ENCODE results near the gene R3HCC1L. TPM values are rescaled to one million over a fixed set of nuclear protein-coding genes. Genes with fewer than 3 reads are reported as not detected.
A peak's percentile ranks its signal among the peaks of the same experiment; 100 is the strongest.

The R3HCC1L gene
- total RNA-seq, 3 donors from 2014 or later (not counting 1 experiment from before 2014, with no cell fraction given), result 17.9 to 25.6 (median 23.3) TPM

GRCh38 chr10:98240524-98240923 lies 106.1 kb downstream of the R3HCC1L start:
- H3K27ac Mint-ChIP-seq, result no peak overlapping the region
- ATAC-seq (no peak), DNase-seq (no peak)
- H3K9me3 Mint-ChIP-seq, result no peaks in the 10 kb centered on the region
- peaks cover 24% of the 10 kb centered on the region for H3K36me3 Mint-ChIP-seq
- H3K4me1 Mint-ChIP-seq, result peaks cover 0 to 8% of the 10 kb centered on the region in 2 donors
- TF ChIP-seq CTCF (IDR thresholded peaks at IDR 0.05), result no peak
- Histone ChIP-seq H3K4me1 (ENCODE audit: control insufficient read depth, insufficient read depth, low read length) (no peaks in the 10 kb centered on the region), H3K4me3 (ENCODE audit: low read length) (no peak overlapping the region), H3K27ac (ENCODE audit: low read length) (no peak overlapping the region), H3K9me3 (ENCODE audit: control insufficient read depth, insufficient read depth, low read length) (no peaks in the 10 kb centered on the region), H3K27me3 (ENCODE audit: control insufficient read depth, insufficient read depth, low read length) (no peaks in the 10 kb centered on the region), H3K36me3 (ENCODE audit: control insufficient read depth, insufficient read depth, low read length) (peaks cover 59% of the 10 kb centered on the region)
- H3K4me3 Mint-ChIP-seq, result no peak overlapping the region
- intact Hi-C loops (cut with micrococcal nuclease), result no loop called here
- no peaks in the 10 kb centered on the region for H3K27me3 Mint-ChIP-seq (ENCODE audit: low read depth in 2 of 2)
- WGBS (ENCODE audit: insufficient coverage), result no CpG with 5 or more reads among the region's 3 CpGs

DNA sequence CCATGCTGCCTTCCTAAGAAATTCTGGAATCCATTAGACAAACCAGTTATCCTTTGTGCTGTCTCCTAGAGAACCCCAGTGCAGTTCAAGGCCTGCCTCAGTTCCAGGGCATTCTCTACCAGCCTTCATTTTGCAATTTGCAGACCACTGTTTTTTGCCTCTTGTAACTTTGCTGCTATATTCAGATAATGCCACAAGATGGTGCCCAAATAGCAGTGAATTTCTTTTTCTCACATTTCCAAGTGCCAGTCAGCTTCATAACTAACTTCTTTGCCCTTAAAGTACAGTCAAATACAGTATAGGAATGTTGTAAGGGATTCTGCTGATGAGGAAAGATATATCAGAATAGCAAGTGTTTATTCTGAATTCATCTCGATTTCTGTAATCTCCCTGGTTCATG lies 108.4 kb downstream of the R3HCC1L start:
- peak in 1 of 2 donors; percentile 12 for DNase-seq
- H3K36me3 Mint-ChIP-seq, result peaks cover 19% of the 10 kb centered on the region
- Histone ChIP-seq H3K36me3 (ENCODE audit: control insufficient read depth, insufficient read depth, low read length) (peaks cover 53% of the 10 kb centered on the region), H3K27ac (ENCODE audit: low read length) (no peak overlapping the region), H3K4me3 (ENCODE audit: low read length) (no peak overlapping the region), H3K27me3 (ENCODE audit: control insufficient read depth, insufficient read depth, low read length) (no peaks in the 10 kb centered on the region), H3K9me3 (ENCODE audit: control insufficient read depth, insufficient read depth, low read length) (no peaks in the 10 kb centered on the region), H3K4me1 (ENCODE audit: control insufficient read depth, insufficient read depth, low read length) (no peaks in the 10 kb centered on the region)
- intact Hi-C loops (cut with micrococcal nuclease), result no loop called here
- H3K4me1 Mint-ChIP-seq, result peaks cover 0 to 3% of the 10 kb centered on the region in 2 donors
- no peak for TF ChIP-seq CTCF (IDR thresholded peaks at IDR 0.05)
- WGBS (ENCODE audit: insufficient coverage), result no CpG with 5 or more reads among the region's 1 CpG
- H3K4me3 Mint-ChIP-seq, result no peak overlapping the region
- peak overlapping the region in 1 of 2 donors; percentile 2 for H3K27ac Mint-ChIP-seq
- no peaks in the 10 kb centered on the region for H3K9me3 Mint-ChIP-seq
- no peaks in the 10 kb centered on the region for H3K27me3 Mint-ChIP-seq (ENCODE audit: low read depth in 2 of 2)
- no peak for ATAC-seq

DNA sequence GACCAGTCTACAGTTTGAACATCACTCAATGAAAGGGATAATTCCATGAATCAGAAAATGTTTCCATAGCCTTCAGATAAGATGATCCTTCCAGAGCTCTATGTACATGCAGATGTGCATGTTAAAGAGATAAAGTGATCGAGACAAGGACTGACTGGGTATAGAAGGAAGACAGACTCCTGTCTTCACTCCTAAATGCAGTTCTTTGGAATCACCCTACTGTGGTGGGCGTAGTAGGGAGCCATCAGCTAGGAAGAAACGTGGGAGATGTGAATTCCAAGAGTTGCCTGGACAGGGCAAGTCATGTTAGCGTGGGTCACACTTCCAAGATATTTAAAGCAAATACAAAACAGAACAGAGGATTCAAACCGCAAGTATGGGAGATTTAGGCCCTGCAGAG lies 109.7 kb downstream of the R3HCC1L start:
- H3K9me3 ChIP-seq (ENCODE audit: control insufficient read depth, insufficient read depth, low read length), result no peaks in the 10 kb centered on the region
- ATAC-seq (no peak), DNase-seq (no peak)
- H3K27me3 ChIP-seq (ENCODE audit: control insufficient read depth, insufficient read depth, low read length), result no peaks in the 10 kb centered on the region
- Mint-ChIP-seq H3K36me3 (peaks cover 21% of the 10 kb centered on the region), H3K4me3 (no peak overlapping the region), H3K4me1 (no peaks in the 10 kb centered on the region), H3K9me3 (no peaks in the 10 kb centered on the region), H3K27me3 (ENCODE audit: low read depth in 2 of 2) (no peaks in the 10 kb centered on the region), H3K27ac (no peak overlapping the region)
- no peaks in the 10 kb centered on the region for H3K4me1 ChIP-seq (ENCODE audit: control insufficient read depth, insufficient read depth, low read length)
- WGBS (ENCODE audit: insufficient coverage), result 100% methylated on average over 5 of the region's 5 CpGs
- TF ChIP-seq CTCF (IDR thresholded peaks at IDR 0.05), result no peak
- H3K36me3 ChIP-seq (ENCODE audit: control insufficient read depth, insufficient read depth, low read length), result peaks cover 56% of the 10 kb centered on the region
- H3K4me3 ChIP-seq (ENCODE audit: low read length), result no peak overlapping the region
- intact Hi-C loops (cut with micrococcal nuclease), result no loop called here
- H3K27ac ChIP-seq (ENCODE audit: low read length), result no peak overlapping the region

GRCh38 chr10:98244586-98244985 lies 110.1 kb downstream of the R3HCC1L start:
- no peak overlapping the region for H3K4me3 Mint-ChIP-seq
- no peak for ATAC-seq
- H3K27me3 ChIP-seq (ENCODE audit: control insufficient read depth, insufficient read depth, low read length), result no peaks in the 10 kb centered on the region

More at GRCh38 chr10:98244586-98244985, 110.1 kb downstream of the R3HCC1L start:
- H3K27me3 Mint-ChIP-seq (ENCODE audit: low read depth in 2 of 2), result no peaks in the 10 kb centered on the region
- WGBS (ENCODE audit: insufficient coverage), result 93% methylated on average over 2 of the region's 2 CpGs
- H3K4me3 ChIP-seq (ENCODE audit: low read length), result no peak overlapping the region
- no peak for DNase-seq
- no peak for TF ChIP-seq CTCF (IDR thresholded peaks at IDR 0.05)
- no peaks in the 10 kb centered on the region for H3K4me1 ChIP-seq (ENCODE audit: control insufficient read depth, insufficient read depth, low read length)
- peaks cover 56% of the 10 kb centered on the region for H3K36me3 ChIP-seq (ENCODE audit: control insufficient read depth, insufficient read depth, low read length)
- peaks cover 25% of the 10 kb centered on the region for H3K36me3 Mint-ChIP-seq
- no peaks in the 10 kb centered on the region for H3K9me3 ChIP-seq (ENCODE audit: control insufficient read depth, insufficient read depth, low read length)
- H3K27ac Mint-ChIP-seq, result no peak overlapping the region
- no peak overlapping the region for H3K27ac ChIP-seq (ENCODE audit: low read length)
- no peaks in the 10 kb centered on the region for H3K9me3 Mint-ChIP-seq
- intact Hi-C loops (cut with micrococcal nuclease), result no loop called here
- no peaks in the 10 kb centered on the region for H3K4me1 Mint-ChIP-seq
